HG02642 (cell line): ENCODE data around the gene AQP1.

ENCODE experiments used
- ATAC-seq: cut with Tn5 transposase; IDR thresholded peaks from one replicate; pipeline ENCODE4 v1.9.1; 2021; ENCODE audit warnings: mild to moderate bottlenecking; ENCODE audit not compliant: unreplicated experiment, poor library complexity

The AQP1 gene

DNA sequence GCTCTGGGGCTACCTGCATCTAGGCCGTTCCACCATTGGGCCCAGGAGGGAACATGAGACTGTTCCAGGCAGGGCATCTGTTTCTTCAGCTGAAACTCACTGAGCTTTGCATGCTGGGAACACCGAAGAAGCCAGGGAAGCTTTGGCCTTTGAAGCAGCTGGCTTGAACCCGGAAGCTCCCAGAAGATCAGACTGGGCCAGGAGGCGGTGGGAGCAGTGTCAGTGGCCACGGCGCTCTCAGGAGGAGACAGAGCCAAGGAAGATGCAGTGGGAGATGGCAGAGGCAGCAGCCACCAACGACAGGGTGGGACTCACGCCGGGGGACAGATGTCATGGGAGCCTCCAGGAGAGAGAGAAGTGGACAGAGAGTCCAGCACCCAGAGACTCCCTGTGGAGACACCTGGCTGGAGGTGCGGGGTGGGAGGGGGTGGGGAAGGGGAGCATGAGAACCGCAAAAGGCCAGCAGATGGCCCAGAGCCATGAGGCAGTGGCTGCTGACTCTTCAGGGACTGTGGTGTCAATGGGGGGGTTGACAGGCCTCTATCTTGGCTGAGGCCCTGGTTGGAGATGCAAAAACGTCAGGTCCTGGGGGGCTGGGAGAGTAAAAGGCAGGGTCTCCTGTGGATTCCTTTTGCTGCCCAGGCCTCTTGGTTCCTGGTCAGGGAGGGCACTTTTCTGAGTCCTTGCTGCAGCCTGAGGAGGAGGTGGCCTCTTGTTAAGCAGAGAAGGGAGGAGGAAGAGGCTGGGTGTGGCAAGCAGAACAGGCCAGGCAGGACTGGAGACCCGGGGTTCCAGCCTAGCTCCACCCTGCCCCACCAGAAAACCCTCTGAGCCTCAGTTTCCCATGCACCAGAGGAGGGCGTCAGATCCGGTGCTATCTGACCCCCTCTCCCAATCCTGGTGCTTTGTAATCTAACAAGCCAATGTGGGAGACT lies 6.3 kb upstream of the AQP1 start:
- ATAC-seq: no peak

DNA sequence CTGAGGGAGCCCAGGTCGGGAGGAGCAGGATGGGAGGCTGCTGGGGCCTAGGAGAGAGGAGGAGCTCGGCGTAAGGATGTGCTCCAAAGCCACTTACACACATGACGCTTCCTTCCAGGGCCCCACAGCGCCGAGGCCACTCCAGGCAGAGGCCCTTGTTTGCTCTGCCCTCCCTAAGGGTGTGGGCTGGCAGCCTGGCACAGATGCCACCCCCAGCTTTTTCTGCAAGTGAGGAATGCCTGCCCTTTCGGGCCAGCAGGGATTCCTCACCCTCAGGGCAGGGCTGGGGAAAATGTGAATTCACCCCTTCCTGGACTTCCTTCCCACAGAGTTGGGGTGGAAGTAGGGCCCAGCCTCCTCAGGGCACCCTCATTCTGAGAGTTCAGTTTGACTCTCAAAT lies 5.6 kb upstream of the AQP1 start:
- no peak for ATAC-seq

DNA sequence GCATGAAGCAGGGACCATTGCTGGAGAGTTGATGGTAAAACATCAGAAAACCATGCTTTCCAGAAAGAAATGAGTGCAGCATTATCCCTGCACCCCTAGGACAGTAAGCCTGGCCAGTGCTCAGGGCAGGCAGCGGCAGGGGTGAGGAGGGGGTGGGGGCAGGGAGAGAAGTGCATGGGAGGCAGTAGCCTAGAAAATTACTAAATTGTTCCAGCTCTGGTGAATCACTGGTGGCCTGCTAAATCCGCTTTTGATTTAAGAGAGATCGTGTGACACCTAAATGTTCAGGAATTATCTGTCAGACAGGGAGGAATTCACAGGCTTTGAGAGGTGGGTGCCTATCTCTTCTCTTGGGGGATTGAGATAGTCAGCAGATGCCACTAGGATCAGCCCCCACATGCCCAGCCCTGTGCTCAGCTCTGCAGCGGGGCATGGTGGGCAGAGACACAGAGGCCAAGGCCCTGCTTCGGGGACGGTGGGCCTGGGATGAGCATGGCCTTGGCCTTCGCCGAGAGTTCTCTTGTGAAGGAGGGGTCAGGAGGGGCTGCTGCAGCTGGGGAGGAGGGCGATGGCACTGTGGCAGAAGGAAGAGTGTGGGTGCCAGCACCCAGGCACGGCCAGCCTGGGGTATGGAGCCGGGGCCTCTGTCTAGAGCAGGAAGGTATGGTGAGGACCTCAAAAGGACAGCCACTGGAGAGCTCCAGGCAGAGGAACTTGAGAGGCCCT lies 5.0 kb upstream of the AQP1 start:
- ATAC-seq: no peak

DNA sequence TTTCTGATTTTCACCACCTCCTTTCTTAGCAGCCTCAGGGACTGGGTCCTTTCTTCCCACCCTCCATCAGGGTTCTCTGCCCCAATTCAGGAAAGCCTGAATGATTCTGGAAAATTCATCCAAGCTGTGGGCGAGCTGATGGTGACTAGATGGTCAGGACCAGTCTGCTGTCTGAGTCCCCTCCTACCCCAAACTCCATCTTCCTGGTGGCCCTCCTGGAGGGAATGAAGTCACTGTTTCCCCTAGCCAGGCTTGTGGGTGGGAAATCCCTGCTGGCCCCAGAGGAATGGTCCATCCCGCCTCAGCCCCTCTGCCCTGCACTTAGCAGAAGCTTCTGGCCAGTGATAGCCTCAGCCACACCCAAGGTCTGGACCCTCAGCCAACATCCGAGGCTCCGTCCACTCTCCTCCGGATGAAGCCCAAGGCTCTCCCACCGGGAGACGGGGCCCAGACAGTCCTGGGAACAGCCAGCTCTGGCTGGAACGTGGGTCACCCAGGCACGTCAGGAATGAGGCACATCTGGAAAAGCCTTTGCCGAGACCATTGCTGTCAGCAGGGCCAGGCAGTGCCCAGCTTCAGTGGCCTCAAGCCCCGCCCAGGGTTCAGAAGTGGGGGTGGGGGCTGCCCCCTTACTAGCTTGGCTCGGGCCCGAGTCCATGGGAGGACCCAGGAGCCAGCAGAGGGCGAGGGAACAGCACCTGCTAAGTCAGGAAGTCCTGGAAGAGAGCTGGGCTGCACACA lies 4.0 kb upstream of the AQP1 start:
- no peak for ATAC-seq

DNA sequence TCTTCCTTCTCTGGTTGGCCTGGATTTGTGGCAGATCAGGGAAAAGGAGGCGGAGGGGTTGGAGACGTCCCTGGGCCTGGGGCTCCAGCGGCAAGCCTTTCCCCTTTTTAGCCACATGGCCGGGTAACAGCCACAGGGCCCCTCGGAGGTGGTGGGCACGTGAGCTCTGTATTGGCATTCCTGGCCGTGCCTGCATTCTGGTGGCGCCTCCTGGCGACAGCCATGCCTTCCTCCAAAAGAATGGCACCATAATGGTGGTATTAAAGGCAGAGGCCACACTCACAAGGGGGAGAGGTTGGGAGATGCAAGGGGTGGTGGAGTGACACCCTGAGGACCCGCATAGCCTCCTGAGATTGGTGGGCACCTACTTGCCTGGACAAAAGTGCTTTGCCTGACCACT lies 3.0 kb upstream of the AQP1 start:
- no peak for ATAC-seq

DNA sequence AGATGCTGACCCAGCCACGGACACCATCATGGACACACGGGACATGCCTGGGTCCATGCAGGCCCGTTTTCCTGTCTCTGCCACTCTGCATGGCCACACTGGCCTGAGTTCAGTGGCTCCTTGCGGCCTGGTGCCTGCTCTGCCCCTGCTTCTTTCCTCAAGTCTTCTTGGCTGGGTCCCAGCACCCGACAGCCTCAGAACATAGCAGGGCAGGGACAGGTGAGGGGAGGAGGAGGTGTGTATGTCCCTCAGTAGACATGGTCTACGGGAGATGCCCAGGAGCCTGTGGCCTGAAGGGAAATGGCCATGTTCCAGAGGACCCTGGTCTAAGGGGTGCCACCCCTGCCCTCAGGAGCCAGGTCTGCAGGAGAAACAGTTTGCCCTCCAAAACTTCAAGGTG lies 2.2 kb upstream of the AQP1 start:
- ATAC-seq: no peak

DNA sequence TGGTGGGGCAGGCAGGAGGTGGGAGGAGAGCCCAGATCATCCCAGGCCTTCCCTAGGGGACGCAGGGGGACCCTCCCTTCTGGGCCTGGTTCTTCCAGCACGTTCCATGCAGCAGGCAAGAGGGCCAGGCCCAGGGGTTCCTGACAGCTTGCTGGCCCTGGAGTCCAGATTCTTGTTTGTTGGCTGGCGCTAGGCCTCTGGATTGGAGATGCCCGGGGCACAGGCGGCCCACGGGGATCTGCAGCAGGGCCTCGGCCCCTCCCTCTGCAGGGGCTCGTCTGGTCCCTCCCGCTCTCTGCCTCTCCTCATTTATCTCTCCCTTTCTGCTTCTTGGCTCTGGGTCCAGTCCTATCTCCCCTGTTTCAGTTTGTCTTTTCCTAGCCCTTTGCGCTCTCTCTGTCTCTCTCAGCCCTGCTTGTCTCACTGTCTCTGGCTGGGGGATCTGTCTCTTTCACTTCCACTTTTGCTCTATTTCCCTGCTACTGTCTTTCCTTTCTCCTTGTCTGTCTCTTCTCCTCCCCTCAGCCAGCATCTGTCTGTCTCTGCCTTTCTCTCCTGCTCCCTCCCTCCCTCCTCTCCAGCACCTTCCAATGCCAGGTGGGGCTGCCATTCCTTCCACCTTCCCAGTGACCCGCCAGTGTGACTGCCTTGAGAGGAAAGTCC lies 1.1 kb upstream of the AQP1 start:
- ATAC-seq: no peak

DNA sequence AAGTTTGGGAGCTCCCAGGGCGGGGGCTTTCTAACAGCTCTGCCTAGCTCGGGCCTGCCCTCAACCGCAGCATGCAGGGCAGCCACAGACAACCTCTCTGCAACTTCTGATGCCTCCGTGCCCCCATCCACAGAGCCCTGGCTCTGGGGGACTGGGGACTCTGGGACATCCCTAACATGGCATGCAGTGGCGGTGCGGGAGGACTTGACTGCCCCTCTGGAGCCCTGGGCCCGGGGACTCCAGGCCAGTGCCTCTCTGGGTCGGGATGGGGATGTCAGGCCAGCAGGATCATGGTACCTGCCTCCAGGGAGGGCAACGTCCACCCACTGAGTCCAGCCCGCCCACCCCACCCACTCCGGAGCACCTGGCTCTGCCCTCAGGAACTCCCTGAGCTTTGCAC lies 520 bp upstream of the AQP1 start:
- ATAC-seq: no peak

DNA sequence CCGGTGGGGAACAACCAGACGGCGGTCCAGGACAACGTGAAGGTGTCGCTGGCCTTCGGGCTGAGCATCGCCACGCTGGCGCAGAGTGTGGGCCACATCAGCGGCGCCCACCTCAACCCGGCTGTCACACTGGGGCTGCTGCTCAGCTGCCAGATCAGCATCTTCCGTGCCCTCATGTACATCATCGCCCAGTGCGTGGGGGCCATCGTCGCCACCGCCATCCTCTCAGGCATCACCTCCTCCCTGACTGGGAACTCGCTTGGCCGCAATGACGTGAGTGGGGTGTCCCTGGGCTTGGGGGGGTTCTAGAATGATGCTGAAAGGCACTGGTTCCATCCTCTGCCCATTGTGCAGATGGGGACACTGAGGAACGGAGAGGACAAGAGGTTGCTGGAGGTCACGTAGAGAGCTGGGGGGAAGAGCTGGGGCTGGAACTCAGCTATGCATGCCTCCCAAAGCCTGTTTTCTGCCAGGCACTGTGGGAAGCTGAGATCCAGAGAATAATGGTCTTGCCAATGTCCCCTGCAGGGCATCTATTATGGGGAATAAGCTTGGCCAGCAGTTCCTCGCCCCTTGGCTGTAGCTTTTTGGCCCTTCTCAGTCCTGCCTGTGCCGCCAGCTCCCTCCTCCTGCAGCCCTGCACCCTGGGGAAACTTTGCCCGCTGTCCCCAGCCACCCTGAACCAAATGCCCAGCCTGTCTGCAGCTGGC lies 523 bp downstream of the AQP1 start:
- no peak for ATAC-seq

DNA sequence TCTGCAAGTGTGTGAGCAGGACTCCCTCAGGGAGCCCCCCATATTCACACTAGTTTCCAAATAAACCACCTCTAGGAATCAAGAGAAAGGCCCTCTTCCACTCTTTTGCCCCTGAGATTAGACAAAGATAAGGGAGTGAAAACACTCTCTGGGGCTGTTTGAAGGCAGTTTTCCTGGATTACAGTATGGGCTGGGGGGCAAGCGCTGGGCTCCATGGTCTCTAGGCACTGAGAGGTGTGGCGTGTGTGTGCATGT lies 1.0 kb downstream of the AQP1 start:
- no peak for ATAC-seq

DNA sequence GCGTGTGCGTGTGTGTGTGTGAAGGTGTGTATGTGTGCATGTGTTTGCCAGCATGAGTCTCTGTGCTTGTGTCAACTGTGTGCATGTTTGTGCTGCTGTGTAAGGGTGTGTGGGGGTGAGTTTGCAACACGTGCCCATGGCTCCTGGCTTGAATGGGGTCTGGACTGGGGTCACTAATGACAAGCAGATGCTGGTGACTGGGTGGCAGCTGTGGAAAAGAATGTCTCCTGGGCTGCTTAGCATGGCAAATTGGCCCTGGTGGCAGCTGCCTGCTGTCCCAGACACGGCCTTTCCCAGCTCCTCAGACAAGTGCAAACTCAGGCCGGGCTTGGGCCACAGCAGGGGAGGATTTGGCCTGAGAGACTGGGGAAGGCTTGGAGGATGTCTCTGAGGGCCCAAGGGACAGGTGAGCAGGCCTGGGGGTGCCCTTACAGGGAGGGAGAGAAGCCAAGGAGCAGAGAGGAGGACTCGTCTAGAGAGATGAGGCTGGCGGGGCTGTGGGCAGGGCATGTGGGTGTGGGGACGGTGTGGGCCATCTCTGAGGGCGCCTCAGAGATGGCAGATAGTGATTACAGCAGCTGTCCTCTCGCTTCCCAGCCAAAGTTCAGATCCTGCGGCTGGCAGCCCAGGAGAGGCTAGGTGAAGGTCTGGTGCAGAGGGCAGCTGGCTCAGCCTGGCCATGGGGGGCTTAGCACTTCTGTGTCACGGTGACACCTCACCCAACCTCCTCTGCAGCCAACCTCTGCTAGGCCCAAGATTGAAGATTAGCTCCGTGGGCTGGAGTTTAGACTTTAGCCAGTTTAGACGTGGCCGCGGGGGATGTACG lies 1.5 kb downstream of the AQP1 start:
- ATAC-seq: no peak

DNA sequence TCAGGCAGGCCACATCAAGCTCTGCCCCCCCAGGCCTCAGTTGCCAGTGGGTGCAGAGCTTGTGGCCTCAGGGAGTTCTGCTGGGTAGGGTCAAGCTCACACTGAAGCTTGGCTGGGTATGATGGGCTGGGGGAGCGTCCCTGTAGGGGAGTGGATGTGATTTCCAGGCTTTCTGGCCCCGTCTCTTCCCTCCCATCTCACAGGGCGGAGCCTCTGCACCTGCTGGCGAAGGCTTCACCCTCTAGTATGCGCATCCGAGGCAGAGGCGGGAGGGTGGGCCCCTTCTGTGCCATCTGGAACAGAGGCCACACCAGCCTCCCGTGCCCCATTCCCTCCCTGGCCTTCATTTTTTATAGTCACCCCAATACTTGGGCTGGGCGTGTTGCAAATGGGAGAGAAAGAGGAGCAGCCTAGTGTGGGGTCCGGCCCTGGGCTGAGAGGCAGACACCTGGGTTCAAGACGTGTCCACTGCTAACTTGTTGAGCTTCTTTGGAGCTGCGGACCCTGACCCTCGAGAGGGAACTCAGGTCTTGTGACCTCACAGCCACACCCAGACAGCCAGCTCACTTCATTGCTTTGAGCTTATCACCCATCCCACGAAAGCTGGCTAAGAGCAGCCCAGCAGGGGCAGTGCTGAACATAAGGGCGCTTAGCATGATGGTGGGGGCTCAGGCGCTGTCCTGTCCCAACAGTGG lies 2.3 kb downstream of the AQP1 start:
- no peak for ATAC-seq

DNA sequence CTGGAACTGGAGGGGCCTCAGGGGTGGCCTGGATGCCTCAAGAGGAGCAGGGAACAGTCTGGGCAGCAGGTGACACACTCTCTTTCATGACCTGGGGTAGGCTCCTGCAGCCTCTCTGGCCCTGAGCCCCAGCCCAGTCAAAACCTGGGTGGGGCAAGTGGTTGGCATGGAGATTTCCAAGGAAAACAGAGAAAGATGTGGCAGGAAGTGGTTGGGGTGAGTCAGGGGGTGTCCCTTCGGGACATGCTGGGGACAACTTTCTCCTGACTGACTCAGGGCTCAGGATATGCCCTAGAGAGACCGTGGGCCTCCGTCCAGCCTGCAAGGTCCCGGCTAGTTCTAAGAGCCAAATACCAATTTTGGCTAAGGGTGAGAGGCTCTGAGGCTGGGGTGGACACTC lies 2.9 kb downstream of the AQP1 start:
- ATAC-seq: no peak

DNA sequence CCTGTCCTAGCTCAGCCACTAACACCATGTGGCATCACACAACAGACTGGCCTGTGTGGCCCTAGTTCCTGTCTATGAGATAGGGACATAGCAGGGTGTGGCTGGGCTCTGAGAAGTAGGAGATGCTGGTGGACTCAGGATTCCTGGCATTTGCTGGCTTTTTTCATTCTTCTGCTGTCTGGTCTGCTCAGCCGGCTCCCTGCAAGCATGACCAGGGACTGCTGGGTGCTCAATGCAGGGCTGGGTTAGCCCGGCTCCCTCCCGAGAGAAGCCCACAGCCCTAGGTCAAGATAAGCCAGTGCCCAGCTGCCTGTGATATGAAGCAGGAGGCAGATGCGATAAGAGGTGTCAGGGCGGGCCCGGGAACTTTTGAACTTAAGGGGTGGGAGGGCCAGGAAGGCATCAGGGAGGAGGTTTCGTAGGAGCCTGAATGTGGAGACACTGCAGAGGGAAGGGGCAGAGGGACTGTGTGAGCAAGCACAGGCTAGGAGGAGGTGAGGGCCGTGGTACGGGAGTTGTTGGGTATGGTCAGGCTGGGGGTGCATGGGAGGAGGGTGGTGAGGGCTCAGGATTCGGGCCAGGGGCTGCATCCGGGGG lies 3.5 kb downstream of the AQP1 start:
- no peak for ATAC-seq

DNA sequence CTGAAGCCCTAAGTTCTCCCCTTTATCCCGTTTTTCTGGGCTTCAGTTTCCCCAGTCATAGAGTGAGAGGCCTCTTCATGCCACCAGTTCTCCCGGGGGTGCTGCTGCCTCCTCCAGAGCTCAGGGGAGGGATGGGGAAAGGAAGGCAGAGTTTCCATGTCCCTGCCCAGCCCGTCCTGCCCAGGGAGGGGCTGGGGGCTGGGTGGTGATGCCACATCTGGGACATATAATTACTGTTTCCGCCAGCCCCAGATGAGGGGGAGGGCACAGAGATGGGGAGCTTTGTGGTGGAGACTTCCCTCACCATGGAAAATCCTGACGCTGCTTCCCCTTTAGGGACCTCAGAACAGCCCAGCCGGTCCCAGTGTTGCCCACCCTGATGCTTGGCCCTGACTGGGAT lies 4.1 kb downstream of the AQP1 start:
- no peak for ATAC-seq

DNA sequence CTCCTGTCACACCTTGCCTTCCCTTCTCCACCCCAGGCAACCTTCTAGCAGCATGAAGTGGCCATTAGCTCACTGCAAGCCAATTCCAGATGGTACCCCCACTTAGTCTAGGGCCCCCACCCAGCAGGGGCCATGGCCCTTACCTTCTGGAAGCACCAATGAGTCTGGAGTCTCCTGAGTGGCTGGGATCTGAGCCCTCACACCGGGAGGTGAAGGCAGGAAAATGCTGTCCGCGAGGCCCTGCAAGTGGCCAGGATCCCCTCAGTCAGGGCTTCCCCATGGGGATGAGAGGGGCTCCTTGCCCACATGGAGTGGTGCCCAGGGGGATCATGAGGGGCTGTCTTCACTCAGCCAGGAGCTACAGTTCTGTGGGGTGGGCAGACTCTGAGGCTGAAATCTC lies 4.6 kb downstream of the AQP1 start:
- ATAC-seq: no peak

DNA sequence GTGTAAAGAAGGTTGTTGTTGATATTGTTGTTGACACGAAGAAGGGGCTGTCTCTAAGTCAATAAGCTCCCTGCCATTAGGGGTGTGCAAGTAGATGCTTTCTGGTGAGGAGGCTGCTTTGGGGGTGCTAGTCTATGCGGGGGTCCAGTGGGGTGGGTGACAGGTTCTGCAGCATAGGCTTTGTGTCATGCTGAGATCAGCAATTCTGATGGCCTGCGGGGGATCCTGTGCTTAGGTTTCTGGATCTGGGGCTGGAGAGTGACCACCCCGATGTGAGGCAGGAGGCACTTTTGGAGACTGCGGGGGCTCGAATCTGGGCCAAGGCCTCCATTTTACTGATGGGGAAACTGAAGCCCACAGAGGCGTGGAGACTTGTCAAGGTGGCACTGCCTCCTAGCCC lies 5.1 kb downstream of the AQP1 start:
- ATAC-seq: no peak

DNA sequence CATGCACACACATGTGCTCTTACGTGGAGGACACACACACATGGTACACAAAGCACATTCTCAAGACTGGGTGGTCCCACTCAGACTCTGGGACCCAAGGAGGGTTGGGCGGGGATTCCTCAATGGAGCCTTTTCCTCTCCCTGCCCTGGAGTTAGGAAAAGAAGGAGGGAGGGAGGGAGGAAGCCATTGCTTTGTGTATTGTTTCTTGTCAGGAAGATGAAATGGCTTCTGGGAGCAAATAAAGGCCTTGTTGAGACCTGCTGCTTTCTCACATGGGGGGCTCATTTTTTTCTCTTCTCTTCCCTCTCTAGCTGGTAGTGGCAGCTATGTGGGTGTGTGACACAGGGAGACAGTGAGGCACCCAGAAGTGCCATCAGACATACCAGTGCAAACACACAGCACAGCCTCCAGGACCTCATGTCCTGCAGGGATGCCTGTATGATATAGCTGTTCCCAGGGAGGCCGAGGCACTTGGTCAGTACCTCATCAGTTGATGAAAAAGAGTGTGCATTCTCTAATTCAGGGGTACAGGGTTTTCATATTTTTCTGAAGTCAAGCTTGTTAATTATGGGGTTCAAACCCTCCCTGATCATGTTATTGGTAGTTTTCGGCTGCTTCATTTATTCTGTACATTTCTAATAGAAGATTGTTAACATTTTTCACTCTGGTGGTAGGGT lies 5.7 kb downstream of the AQP1 start:
- ATAC-seq: no peak
